GM21576 (cell line): ENCODE results near the gene PPARGC1A.

Experiments used
- ATAC-seq: cut with Tn5 transposase; IDR thresholded peaks from one replicate; pipeline ENCODE4 v1.9.1; 2021; ENCODE audit warnings: mild to moderate bottlenecking, moderate library complexity; ENCODE audit not compliant: unreplicated experiment

Gene PPARGC1A

GRCh38 chr4:23881052-23881501, 8.8 kb downstream of the PPARGC1A start:
- ATAC-seq, result no peak

- no peak for ATAC-seq
Measured at GRCh38 chr4:23878912-23879732, 10.7 kb downstream of the PPARGC1A start.

- no peak for ATAC-seq
Measured at GRCh38 chr4:23878246-23878891, 11.5 kb downstream of the PPARGC1A start.

- ATAC-seq, result no peak
Measured at GRCh38 chr4:23877758-23878229, 12.1 kb downstream of the PPARGC1A start.

- ATAC-seq, result no peak
Measured at GRCh38 chr4:23876418-23877089, 13.3 kb downstream of the PPARGC1A start.

- no peak for ATAC-seq
Measured at GRCh38 chr4:23875317-23875716, 14.5 kb downstream of the PPARGC1A start.

- no peak for ATAC-seq
Measured at GRCh38 chr4:23874536-23874901, 15.3 kb downstream of the PPARGC1A start.

- no peak for ATAC-seq
Measured at GRCh38 chr4:23873717-23874535, 15.9 kb downstream of the PPARGC1A start.

GRCh38 chr4:23871426-23871825, 18.4 kb downstream of the PPARGC1A start:
- ATAC-seq, result no peak

- ATAC-seq, result no peak
Measured at GRCh38 chr4:23866450-23867075, 23.3 kb downstream of the PPARGC1A start.

- no peak for ATAC-seq
Measured at GRCh38 chr4:23861897-23862296, 27.9 kb downstream of the PPARGC1A start.

GRCh38 chr4:23860919-23861318, 28.9 kb downstream of the PPARGC1A start:
- no peak for ATAC-seq

GRCh38 chr4:23857367-23857959, 32.4 kb downstream of the PPARGC1A start:
- ATAC-seq, result no peak

GRCh38 chr4:23856630-23857029, 33.2 kb downstream of the PPARGC1A start:
- no peak for ATAC-seq

GRCh38 chr4:23855912-23856605, 33.8 kb downstream of the PPARGC1A start:
- no peak for ATAC-seq

- no peak for ATAC-seq
Measured at GRCh38 chr4:23853986-23854660, 35.7 kb downstream of the PPARGC1A start.

GRCh38 chr4:23851464-23851863, 38.4 kb downstream of the PPARGC1A start:
- ATAC-seq, result no peak

GRCh38 chr4:23847158-23847557, 42.7 kb downstream of the PPARGC1A start:
- ATAC-seq, result no peak

- ATAC-seq, result no peak
Measured at GRCh38 chr4:23844961-23845360, 44.9 kb downstream of the PPARGC1A start.
